ENCODE data around the gene ACVR1C.

The ACVR1C gene

DNA sequence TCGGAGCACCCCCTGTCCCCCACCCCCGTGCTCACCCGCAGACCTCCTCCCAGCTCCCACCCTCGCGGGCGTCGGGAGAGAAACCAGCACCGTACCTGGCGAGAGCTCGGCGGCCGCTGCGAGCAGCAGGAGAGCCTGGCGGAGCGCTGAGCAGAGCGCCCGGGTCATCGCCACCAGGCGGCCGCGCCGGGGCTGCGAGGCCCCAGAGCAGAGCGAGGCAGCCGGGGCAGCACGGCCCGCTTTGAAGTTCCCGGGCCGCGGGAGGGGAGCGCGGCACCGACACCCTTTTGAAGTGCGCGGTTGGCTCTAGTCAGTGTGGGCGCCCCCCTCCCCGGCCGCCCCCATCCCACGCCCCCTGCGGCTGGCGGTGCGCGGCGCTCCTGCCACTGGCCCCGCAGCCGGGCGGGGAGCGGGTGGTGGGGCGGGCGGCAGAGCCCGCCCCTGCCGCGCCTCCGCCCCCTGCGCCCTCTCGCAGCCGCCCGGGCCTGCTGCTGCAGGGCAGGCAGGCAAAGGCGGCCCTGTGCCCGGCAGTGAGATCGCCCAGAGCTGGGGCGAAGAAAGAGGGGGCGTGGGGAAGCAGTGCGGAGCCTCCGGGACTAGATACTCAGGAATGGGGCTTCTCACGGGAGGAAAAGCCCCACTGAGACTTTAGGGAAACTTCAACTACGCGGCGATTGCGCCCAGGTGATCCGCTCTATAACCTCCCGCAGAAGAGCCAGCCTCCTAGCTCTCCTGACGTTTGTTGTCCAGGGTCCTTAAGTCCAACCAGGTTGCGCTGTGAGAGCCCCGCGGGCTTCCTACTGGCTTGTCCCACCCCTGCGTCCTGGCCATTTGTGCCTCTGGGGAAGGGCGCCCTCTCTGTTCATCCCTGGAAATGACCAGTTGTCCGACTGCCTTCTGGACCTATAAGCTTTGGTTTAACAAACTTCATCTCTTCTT lies at the start of gene ACVR1C:
Gene ACVR1C (minus strand): TSS at position 388 of the 939 bp plus-strand sequence. CDS start 220 bp downstream, at position 168.
- DNase-seq: peak; percentile 91

DNA sequence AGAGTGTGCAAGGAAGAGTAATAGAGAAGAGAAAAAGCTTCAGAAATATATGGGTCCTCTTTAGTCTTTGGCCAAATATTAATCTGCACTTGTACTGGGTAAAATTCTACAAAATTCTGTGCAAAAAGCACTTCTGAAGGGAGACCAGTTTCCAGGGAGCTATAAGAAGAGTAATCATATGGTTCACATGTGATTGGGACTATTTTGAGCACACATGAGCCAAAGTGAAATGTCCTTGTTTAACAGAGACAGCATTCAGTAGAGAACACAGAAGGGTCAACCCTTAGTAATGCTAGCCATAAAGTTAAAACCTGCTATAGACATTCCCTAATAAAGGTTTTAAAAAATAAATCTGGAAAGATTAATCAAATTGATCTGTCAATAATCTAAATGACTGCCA lies 49.3 kb upstream of the ACVR1C start:
- no peak for DNase-seq

DNA sequence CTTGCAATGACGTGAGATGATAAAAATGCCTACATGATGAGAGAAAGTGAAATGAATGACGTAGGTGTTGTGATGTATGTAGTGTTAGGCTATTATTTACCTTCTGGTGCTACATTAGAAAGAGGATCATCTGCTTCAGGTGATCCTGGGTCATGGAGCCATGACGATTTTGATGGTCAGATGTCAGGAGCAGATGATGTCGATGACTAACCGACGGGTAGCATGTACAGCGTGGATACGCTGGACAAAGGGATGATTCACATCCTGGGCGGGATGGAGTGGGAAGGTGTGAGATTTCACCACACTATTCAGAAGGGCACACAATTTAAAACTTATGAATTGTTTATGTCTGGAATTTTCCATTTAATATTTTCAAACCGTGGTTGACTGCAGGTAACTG lies 43.5 kb upstream of the ACVR1C start:
- no peak for DNase-seq

DNA sequence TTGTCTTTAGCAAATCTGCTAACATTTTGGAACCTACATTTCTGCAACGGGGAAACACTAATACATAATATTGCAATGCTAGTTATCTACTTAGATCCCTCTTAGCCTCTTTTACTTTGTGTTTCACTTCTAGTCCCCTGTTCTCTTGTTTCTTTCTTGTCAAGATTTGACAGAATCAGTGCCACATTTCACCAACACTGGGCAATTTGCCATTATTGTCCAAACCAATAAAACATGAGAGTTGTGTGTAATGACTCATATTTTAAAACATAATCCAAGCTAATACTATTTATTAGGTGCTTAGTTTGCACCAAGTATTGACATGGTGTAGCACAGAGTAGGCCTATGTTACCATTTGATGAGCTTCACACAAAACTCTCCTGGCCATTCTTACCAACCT lies 33.7 kb upstream of the ACVR1C start:
- no peak for DNase-seq

DNA sequence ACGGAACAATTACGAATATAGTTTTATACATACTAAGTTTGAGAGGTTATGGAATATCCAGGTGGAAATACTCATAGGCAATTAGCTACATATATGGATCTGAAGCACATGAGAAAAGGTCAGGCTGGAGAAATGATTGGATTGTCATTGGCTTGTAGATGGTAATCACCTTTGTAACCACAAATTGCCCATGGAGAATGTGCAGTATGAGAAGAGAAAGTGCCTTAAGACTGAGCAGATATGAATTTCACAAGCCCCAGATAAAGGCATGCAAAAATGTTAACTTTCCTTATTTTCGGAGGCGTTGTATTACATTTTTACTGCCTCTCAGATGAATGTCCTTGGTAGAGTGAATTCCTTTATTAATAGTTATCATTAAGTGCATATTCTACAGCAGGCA lies 33.1 kb upstream of the ACVR1C start:
- DNase-seq: no peak

DNA sequence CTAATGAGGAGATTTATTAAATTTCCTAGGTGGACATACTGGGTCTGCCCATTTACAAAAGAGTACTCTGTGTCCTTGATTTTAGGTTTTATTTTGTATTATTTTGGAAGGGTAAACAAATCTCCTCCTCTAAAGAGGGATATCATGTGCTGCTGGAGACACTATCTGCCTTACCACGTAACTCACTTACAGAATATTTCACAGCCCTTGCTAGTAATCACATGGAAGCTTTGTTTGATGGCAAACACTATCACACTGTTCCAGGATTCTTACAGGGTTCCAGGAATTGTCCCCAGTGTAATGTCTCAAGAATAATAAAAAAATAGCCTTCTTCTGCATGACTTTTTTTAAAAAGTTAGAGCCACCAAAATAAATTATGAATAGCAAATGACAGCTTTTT lies 29.2 kb upstream of the ACVR1C start:
- no peak for DNase-seq

DNA sequence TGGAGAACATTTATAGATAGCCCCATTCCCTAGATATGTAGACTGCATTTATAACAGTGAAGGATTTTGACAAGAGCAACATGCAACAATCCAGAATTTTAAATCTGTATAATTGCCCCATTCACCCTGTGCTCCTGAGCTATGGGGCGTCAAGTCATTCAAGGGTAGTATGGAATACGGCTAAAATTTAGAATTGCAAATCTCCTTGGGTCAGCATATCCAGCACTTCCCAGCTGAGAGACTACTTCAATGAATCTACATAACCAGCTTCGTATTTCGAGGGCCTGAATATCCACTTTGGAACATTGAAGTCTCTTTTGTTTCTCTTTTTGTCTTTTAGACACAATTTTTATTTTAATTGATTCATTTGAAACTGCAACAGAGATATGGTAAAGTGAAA lies 28.4 kb upstream of the ACVR1C start:
- DNase-seq: no peak

DNA sequence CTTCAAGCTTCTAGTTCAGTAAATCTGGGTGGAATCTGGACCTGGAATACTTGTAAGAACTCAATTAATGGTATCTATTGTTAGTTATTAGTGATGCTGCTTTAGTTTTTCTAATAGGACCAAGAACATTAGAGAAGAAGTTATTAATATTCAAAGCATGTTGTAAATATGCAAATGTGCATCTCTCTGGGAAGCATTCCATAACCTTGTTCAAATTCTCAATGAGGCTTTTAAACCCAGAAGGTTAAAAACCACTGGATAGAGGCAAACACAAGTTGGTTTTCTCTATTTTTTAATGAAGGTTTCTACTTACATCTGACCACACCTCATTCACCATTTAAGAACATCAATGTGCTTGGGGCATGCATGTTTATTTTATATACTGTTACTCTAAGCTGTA lies 16.1 kb upstream of the ACVR1C start:
- no peak for DNase-seq

DNA sequence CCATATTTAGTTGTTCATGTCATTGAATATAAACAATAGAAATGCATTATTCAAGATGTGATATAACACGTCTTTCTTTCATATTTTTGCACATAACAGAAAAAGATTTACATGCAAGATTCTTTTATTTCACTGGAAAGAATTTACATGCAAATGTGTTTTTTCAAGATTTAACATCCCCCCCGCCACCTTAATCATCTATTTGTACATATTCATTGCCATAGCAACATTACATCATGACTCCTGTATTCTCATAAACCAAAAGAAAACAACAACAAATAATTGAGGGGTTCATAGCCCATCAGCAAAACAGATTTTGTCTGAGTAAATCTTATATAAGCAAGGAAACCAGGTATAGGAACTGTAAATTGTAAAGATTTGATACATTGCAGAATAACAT lies 3.2 kb upstream of the ACVR1C start:
- DNase-seq: no peak

DNA sequence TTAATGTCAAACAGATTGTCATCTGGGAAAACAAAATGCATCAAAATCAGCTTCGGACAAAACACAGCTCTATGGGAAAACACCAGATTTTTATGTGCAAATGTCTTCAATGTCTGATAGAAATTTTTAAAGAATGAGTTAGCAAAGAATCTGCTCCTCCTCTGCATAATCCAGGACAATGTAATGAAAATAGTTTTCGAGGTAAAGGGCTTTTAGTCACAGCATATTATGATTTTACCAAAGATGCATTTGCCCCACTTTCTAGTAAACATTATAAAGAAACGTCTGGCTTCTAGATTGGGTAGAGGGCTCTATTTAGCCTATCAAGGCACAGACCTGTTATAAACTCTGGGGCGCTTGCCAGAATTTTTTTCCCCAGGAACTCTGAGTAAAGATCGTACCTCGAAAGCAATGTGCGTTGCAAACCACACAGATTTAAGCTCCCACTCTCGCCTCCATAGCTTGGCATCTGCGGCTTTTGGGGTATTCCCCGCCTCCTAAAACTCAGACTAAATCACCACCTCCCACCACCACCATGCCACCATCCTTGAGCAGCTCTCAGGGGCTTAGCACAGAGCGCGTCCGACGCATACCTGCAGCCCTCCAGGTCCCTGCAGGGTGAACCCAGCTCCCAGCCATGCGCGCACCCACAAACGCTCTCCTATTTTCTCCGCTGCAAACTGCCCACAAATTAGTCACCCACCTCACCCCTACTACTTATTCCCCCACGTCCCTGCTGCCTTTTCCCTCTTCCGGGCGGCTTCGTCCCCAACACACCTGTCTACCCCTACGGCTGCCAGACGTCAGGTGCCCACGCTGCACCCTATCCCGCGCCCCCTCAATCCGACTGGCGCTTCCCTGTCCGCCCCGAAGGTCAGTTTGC lies 829 bp downstream of the ACVR1C start:
- peak; percentile 19 for DNase-seq

DNA sequence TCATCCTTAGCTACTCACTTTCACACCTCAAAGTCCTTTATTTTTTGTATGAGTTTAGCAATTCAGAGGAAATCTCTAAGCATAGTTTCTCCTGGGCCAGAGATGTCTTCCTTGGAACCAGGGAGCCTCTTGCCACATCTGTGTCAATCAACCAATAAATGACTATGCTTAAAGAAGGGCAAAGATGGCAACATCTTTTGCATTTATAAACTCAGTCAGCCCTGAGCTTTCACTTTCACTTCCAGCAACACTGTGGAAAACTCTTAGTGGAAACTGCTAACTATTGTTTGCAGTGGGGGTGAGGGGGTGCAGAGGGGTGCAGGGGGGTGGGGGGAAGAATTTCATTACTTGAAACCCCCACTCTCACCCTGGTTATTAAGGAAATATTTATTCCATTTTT lies 3.4 kb downstream of the ACVR1C start:
- DNase-seq: peak; percentile 68

DNA sequence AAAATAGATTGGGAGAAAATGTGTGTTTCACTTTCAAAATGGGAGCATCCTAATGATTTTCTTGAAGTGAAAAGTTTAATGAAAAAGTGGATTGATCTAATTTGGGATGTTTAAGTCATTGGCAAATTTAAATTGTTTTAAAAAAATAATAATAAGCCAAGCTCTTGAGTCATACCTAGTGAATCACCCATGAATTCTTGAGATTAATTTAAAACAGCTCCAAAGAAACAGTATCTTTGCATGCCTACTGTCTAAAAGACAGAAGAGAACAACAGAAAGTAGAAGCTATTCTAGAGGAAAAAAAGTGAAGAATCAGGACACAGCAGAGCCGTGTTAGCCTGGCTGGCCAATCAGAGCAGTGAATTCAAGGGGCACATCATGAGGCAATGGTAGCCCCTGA lies 7.7 kb downstream of the ACVR1C start:
- no peak for DNase-seq

DNA sequence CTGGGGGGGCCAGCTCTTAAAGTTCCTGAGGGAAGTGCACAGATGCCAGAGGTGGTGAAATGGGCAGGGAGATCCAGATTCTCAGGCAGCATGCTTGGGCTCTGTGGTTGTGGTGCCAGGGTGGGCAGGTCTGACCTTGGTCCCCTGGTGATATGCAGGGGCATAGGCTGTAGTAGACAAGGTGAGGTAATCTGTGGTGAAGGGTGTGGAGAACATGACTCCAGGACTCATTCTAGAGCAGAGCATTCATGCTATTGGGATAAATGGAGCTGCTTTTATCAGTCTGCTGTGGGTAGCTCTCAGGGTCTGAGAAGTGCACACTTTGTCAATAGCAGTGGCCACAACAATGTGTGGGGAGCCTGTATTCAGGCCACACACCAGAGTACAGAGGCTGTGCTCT lies 16.9 kb downstream of the ACVR1C start:
- DNase-seq: no peak

DNA sequence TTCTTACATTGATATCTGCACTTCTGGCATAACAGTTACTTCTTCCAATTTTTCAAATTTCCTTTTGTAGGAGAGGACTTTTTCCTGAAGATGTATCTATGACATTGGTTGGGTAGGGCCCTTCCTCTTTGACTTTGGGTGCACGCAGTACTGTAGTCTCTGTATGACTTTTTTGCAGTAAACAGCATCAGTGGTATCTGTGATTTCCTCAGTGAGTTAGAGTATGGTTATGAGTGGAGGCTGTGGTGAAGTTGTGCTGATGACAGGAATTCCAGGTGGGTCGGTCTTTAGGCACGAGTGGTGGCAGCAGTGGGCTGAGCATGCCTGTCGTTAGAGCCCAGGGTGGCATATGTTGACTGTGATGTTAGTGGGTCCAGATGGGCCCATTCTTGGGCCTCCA lies 17.6 kb downstream of the ACVR1C start:
- no peak for DNase-seq

DNA sequence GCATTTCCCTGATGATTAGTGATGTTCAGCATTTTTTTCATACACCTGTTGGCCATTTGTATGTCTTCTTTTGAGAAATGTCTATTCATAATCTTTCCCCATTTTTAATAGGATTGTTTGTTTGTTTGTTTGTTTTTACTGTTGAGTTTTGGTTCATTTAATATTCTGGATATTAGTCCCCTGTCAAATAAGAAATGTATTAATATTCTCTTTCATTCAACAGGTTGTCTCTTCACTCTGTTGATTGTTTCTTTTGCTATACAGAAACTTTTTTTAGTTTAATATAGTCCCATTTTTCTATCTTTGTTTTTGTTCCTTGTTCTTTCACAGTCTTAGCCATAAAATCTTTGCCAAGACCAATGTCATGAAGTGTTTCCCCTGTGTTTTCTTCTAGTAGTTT lies 22.1 kb downstream of the ACVR1C start:
- DNase-seq: no peak

DNA sequence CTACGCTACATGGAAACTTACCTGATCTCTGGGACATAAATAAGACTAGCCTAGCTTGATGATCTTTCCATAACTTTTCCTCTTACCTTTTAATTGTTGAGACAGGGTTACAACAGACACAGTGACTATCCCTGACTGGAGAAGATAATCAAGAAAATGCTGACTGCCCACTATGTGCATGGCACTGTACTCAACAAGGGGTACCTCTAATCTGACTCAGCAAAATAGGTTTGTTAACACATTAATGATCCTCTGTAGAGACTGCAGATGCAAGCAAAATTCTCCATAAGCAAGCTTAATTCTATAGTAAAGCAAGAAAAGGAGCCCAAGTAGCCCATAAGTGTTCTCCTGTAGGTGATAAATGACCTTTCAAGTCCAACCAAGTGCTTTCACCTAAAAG lies 25.5 kb downstream of the ACVR1C start:
- no peak for DNase-seq

DNA sequence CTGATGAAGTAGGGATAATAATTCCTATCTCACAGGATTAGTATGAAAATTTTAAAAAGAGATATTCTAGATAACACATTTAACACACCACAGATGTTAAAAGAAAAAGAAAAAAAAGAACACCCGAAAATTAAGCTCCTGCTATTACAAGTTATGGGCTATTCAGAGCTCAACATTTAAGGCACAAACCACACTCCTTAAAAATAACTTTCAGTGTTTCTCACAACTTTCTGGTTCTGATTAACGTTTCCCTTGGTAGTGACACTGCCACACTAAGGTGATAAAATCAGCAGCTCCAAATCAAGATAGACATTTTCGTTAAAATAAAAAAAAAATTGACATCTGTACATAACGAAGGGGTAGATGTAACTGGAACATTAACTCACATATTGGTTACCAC lies 26.9 kb downstream of the ACVR1C start:
- DNase-seq: no peak

DNA sequence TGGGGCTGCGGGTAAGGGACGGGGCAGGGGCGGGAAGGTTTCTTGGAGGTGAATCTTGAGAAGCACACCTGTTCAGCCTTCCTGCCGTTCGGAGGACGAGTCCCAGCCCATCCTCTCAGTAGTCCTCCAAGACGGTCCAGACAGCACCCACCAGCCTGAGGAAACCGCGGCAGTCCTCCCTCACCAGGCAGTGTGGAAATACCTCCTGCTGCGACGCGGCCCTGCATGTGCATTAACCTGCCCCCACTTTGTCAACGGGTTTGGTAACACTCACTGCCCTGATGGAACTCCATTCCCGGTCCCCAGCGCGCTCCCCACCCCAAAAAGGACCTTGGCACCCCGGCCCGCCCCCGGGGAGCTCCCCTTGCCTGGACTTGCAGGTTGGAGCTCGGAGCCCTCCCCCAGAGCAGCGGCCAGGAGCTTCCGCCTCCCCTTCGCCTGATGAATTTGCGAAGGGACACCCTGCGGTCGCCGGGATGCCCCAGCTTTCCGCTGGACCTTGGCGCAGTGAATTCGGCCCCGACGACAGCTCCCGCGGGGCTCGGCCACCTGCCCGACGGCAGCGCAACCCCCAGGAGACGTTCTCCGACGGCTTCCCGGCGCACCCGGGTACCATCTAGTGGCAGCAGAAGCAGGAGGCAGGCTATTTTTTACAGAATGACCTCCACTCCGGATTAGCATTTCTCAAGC lies 31.5 kb downstream of the ACVR1C start:
- DNase-seq: no peak

DNA sequence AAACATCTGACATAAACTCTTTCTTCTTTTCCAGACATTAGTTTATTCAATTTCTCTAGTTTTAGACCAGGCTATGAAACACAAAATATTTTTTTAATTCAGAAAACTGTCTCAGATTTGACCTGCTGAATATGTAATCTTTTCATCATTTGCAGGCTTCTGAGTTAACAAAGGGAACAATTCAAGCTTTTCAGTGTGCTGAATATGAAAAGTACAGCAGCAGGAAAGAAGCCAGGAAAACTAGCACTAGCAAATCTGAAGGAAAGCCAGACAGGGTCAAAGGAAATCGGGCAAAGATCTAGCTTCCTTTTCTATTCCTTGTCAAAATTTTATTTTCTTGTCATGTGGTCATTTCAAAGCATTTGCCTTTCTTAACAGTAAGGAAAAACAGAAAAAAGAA lies 35.3 kb downstream of the ACVR1C start:
- DNase-seq: no peak

DNA sequence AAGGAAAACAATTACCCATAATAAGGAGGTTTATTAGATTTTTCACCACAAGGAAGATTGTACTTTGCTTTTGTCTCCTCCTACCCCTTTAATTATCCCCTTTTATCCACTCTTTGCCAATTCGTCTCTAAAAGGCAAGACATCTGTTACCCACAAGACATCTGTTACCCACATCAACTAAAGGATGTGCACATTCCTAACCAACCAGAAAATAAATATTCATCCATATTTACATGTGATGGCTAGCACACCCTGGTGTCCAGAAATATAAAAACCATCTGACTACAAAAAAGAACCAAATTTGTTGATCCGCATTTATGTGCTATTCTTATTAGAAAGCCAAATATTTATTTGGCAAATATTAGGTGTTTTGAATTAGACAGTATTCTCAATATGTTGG lies 35.7 kb downstream of the ACVR1C start:
- peak; percentile 41 for DNase-seq

DNA sequence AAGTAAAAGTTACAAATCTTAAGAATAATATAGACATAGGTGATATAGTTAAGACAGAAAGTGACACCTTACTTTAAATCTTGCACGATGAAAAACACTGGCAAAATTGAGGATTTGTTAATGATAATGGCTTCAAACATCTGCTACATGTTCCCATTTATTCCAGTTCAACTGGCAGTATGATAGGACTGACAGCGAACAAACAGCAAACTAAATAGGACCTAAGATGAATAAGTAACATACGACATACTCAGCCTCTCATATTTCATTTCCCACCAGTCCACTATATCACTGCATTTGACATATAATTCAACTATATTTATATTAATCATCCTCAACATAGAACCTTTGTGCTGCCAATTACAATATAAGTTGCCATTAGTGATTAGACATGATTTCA lies 36.3 kb downstream of the ACVR1C start:
- no peak for DNase-seq

DNA sequence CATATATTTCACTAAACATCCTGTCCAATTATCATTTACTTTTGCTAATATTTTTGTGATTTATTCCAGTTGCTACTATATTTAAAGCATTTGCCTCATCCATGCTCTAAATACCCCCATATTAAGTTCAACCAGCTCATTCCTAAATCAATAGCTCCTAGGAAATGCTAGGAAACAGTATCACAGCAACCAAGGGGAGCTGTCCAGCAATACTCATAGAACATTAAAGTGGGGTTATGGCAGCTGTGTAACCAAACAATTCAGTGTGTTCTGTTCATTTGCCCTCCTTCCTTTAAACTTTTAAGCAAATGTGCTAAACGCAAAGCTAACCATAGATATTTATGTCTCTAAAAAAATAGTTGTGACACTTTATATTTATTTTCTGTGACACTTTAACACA lies 41.1 kb downstream of the ACVR1C start:
- no peak for DNase-seq

DNA sequence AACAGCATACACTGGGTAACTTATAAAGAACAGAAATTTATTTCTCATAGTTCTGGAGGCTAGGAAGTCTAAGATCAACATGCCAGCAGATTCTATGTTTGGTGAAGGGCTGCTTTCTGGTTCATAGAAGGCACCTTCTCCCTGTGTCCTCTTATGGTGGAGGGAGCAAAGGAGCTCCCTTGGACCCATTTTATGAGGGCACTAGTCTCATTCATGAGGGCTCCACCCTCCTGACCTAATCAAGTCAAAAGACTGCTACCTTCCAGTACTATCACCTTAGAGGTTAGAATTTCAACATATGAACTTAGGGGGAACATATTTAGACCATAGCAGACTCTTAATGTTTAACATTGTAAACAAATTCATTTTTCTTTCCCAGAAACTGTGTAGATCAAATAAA lies 54.5 kb downstream of the ACVR1C start:
- DNase-seq: no peak

All from OCI-M1 (cell line).